CD4-positive, alpha-beta memory T cell (primary cell): ENCODE data around the gene CCR8. TPM values are rescaled to one million over a fixed set of nuclear protein-coding genes. Genes with fewer than 3 reads are reported as not detected.
A peak's percentile ranks its signal among the peaks of the same experiment; 100 is the strongest.

Source experiments
- CTCF ChIA-PET: fragments of 350-600 bp; sonication (Branson Sonifier 250); formaldehyde crosslinking; loops from one replicate; lab custom pipeline; 2021; ENCODE audit warnings: inconsistent platforms; ENCODE audit not compliant: partially characterized antibody; lab: Charles Lee
- POLR2A ChIA-PET: fragments of 350-600 bp; sonication (Branson Sonifier 250); formaldehyde crosslinking; loops from one replicate; lab custom pipeline; 2021; ENCODE audit not compliant: partially characterized antibody; lab: Charles Lee
- DNase-seq, 5 donors: peaks; one replicate each; pipeline versions ENCODE4 v3.0.0 to v3.0.0-alpha.2; 2020 to 2022; ENCODE audit warnings: mixed read lengths in 1 of 5
- H3K27ac ChIP-seq: one replicate; pipeline ENCODE4 v1.7.0; 2013; ENCODE audit warnings: low read depth, low read length
- H3K27me3 ChIP-seq: 2 replicates; pipeline ENCODE4 v1.7.0; 2013; ENCODE audit warnings: mild to moderate bottlenecking, low read length, moderate library complexity; ENCODE audit not compliant: insufficient read depth
- H3K36me3 ChIP-seq: 2 replicates; pipeline ENCODE4 v1.7.0; 2013; ENCODE audit warnings: mild to moderate bottlenecking, low read length, moderate library complexity; ENCODE audit not compliant: insufficient read depth
- H3K4me1 ChIP-seq: 2 replicates; pipeline ENCODE4 v1.7.0; 2013; ENCODE audit warnings: mild to moderate bottlenecking, low read length, moderate library complexity; ENCODE audit not compliant: insufficient read depth
- H3K4me3 ChIP-seq, 2 donors: one replicate each; pipeline ENCODE4 v1.7.0; 2013; ENCODE audit warnings: low read length in 2 of 2, mild to moderate bottlenecking in 1 of 2
- H3K9me3 ChIP-seq, 2 donors: one replicate each; pipeline ENCODE4 v1.7.0; 2013; ENCODE audit warnings: low read length in 2 of 2, control low read depth in 1 of 2; ENCODE audit not compliant: control insufficient read depth in 1 of 2
- H3K27ac Mint-ChIP-seq, 7 donors: one replicate each; pipeline ENCODE4 v1.8.0; 2020 to 2021; ENCODE audit warnings: mixed read lengths in 7 of 7, mild to moderate bottlenecking in 6 of 7, inconsistent platforms in 3 of 7, moderate library complexity in 3 of 7
- H3K27me3 Mint-ChIP-seq, 2 donors: one replicate each; pipeline ENCODE4 v1.8.0; 2020 to 2021; ENCODE audit warnings: mixed read lengths in 2 of 2
- H3K36me3 Mint-ChIP-seq, 2 donors: one replicate each; pipeline ENCODE4 v1.8.0; 2020 to 2021; ENCODE audit warnings: mixed read lengths in 2 of 2, inconsistent platforms in 1 of 2, mild to moderate bottlenecking in 1 of 2
- H3K4me1 Mint-ChIP-seq, 4 donors: one replicate each; pipeline ENCODE4 v1.8.0; 2020 to 2021; ENCODE audit warnings: mixed read lengths in 4 of 4, mild to moderate bottlenecking in 1 of 4
- H3K4me3 Mint-ChIP-seq, 8 donors: one replicate each; pipeline ENCODE4 v1.8.0; 2020 to 2021; ENCODE audit warnings: mixed read lengths in 8 of 8, mild to moderate bottlenecking in 7 of 8, moderate library complexity in 6 of 8, inconsistent platforms in 3 of 8
- H3K9me3 Mint-ChIP-seq, 8 donors: one replicate each; pipeline ENCODE4 v1.8.0; 2020 to 2021; ENCODE audit warnings: mixed read lengths in 8 of 8, mild to moderate bottlenecking in 5 of 8, inconsistent platforms in 3 of 8, moderate library complexity in 1 of 8
- intact Hi-C: fragments of 100-400 bp; cut with micrococcal nuclease; formaldehyde crosslinking; loops from one replicate; pipeline ENCODE4 v1.15.1; 2023
- polyA plus RNA-seq, 2 donors: library from polyadenylated mRNA; unstranded; fragments of 300-500 nt; fragmentation: Illumina TruSeq; gene quantifications; one replicate each; pipeline ENCODE4 v1.2.3, GENCODE V29; 2021
- total RNA-seq, 2 experiments: library from RNA; stranded (reverse); gene quantifications; one replicate each; pipeline ENCODE4 v1.2.3, GENCODE V29; 2021

Gene CCR8, protein sequence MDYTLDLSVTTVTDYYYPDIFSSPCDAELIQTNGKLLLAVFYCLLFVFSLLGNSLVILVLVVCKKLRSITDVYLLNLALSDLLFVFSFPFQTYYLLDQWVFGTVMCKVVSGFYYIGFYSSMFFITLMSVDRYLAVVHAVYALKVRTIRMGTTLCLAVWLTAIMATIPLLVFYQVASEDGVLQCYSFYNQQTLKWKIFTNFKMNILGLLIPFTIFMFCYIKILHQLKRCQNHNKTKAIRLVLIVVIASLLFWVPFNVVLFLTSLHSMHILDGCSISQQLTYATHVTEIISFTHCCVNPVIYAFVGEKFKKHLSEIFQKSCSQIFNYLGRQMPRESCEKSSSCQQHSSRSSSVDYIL
- total RNA-seq (1 to 10 TPM; 5.3 to 6.9 TPM), polyA plus RNA-seq (10 to 100 TPM in 1 of 2 donors, 1 to 10 TPM in 1; 5.6 to 12.3 TPM)

DNA sequence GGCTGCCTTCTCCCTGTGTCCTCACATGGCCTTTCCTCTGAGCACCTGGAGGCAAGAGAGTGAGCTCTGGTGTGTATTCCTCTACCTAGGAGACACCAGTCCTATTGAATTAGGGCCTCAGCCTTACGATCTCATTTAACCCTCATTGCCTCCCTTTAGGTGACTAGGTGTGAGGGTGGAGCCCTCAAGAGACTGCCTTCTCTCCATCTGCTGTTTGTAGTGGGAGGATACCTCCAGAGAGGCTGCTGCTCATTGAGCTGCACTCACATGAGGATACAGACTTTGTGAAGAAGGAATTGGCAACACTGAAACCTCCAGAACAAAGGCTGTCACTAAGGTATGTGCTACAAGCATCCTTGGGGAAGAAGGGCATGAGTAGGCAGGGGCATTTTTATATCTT is at the start of gene CCR8:
CCR8 (plus strand) TSS at position 217 of the 400 bp plus-strand sequence. CDS start 2,623 bp downstream, outside the sequence.
- no peaks in the 10 kb centered on the region for H3K27me3 Mint-ChIP-seq
- H3K4me1 Mint-ChIP-seq, result peaks cover 26 to 73% (median 40%) of the 10 kb centered on the region in 4 donors
- no peaks in the 10 kb centered on the region for H3K36me3 ChIP-seq
- ChIA-PET POLR2A (no interaction called here), CTCF (interaction anchor here (1.0 to 1.7 kb wide), 3 partner anchors 37 to 49 kb away, joined by 3 to 5 read pairs (median 4); no protein-coding TSS in a partner anchor)
- H3K4me3 Mint-ChIP-seq, result peak within 1 kb of the TSS; percentile 75 to 94 (median 87)
- peaks cover 38% of the 10 kb centered on the region for H3K4me1 ChIP-seq
- H3K4me3 ChIP-seq, result peak within 1 kb of the TSS in 1 of 2 donors; percentile 22
- peak in 3 of 5 donors; percentile 16 to 42 (median 16) for DNase-seq
- peaks cover 0 to 14% of the 10 kb centered on the region in 2 donors for H3K36me3 Mint-ChIP-seq
- H3K27ac ChIP-seq, result peak within 1 kb of the TSS; percentile 62
- H3K27me3 ChIP-seq, result no peaks in the 10 kb centered on the region
- H3K9me3 Mint-ChIP-seq, result peaks cover 0 to 4% (median 0%) of the 10 kb centered on the region in 8 donors
- intact Hi-C loops, result loop anchor here (2.0 kb wide), 1 partner anchor 15 kb away; no protein-coding TSS in a partner anchor
- H3K27ac Mint-ChIP-seq, result peak within 1 kb of the TSS; percentile 80 to 96 (median 92)
- no peaks in the 10 kb centered on the region for H3K9me3 ChIP-seq

- ChIA-PET CTCF (interaction anchor here (1.1 to 18.4 kb wide), 6 partner anchors 8 to 152 kb away, joined by 4 to 427 read pairs (median 22); partner anchors contain the start of gene XIRP1), POLR2A (interaction anchor here (0.9 to 1.7 kb wide), 3 partner anchors 8 to 45 kb away, joined by 3 to 4 read pairs (median 4); no protein-coding TSS in a partner anchor)
- no peak within 1 kb of the TSS for H3K27ac ChIP-seq
- intact Hi-C loops, result no loop called here
- peaks cover 22% of the 10 kb centered on the region for H3K4me1 ChIP-seq
- H3K36me3 ChIP-seq, result no peaks in the 10 kb centered on the region
- Mint-ChIP-seq H3K27me3 (peaks cover 0 to 3% of the 10 kb centered on the region in 2 donors), H3K4me3 (peak within 1 kb of the TSS in 5 of 8 donors; percentile 33 to 80 (median 56)), H3K4me1 (peaks cover 23 to 40% (median 31%) of the 10 kb centered on the region in 4 donors), H3K9me3 (no peaks in the 10 kb centered on the region), H3K27ac (peak within 1 kb of the TSS in 3 of 7 donors; percentile 52 to 85 (median 56)), H3K36me3 (no peaks in the 10 kb centered on the region)
- H3K27me3 ChIP-seq, result no peaks in the 10 kb centered on the region
- no peak within 1 kb of the TSS for H3K4me3 ChIP-seq
- DNase-seq, result no peak
- H3K9me3 ChIP-seq, result no peaks in the 10 kb centered on the region
These were observed 49.6 kb upstream of the CCR8 start, which contains the start of gene CX3CR1 for GRCh38 chr3:39279745-39280517. Gene CX3CR1 (minus strand): TSS chr3:39280036. CDS start chr3:39266509, 13,527 bp downstream.

- DNase-seq, result no peak
- Mint-ChIP-seq H3K4me1 (peaks cover 23 to 41% (median 31%) of the 10 kb centered on the region in 4 donors), H3K27ac (peak overlapping the region in 1 of 7 donors; percentile 30), H3K27me3 (peaks cover 0 to 3% of the 10 kb centered on the region in 2 donors), H3K36me3 (no peaks in the 10 kb centered on the region), H3K9me3 (no peaks in the 10 kb centered on the region), H3K4me3 (peak overlapping the region in 1 of 8 donors; percentile 80)
- POLR2A ChIA-PET, result interaction anchor here (1.7 kb wide), 1 partner anchor 46 kb away, joined by 4 read pairs; no protein-coding TSS in a partner anchor
- peaks cover 22% of the 10 kb centered on the region for H3K4me1 ChIP-seq
- no peaks in the 10 kb centered on the region for H3K27me3 ChIP-seq
- CTCF ChIA-PET, result interaction anchor here (1.1 to 18.4 kb wide), 6 partner anchors 8 to 153 kb away, joined by 4 to 427 read pairs (median 22); partner anchors contain the start of gene XIRP1
- H3K4me3 ChIP-seq, result no peak overlapping the region
- no peaks in the 10 kb centered on the region for H3K9me3 ChIP-seq
- no peaks in the 10 kb centered on the region for H3K36me3 ChIP-seq
- H3K27ac ChIP-seq, result no peak overlapping the region
- intact Hi-C loops, result no loop called here
These were observed 48.9 kb upstream of the CCR8 start for GRCh38 chr3:39280571-39280970.

DNA sequence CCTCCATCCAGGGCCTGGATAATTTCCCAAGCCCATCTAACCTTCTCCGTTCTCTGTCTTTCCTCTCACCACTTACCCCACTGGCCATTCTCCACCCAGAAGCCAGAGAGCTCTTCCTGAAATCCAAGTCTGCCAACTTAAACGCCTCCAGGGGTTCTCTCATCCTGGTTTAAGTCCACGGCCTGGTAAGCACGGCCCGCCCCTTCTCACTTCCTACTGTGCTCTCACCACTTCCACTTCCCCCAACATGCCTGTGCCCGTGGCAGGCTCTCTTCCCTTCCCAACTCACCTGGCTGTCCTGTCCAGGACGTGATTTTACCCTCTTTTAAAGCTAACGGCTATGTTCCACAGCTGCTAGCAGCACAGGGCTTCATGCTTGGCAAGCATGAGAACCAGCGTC is 48.0 kb upstream of the CCR8 start:
- Mint-ChIP-seq H3K9me3 (no peaks in the 10 kb centered on the region), H3K27me3 (no peaks in the 10 kb centered on the region), H3K36me3 (no peaks in the 10 kb centered on the region), H3K4me3 (peak overlapping the region in 2 of 8 donors; percentile 36 to 73), H3K4me1 (peaks cover 19 to 38% (median 26%) of the 10 kb centered on the region in 4 donors), H3K27ac (peak overlapping the region in 5 of 7 donors; percentile 54 to 78 (median 70))
- Histone ChIP-seq H3K4me1 (peaks cover 18% of the 10 kb centered on the region), H3K27me3 (no peaks in the 10 kb centered on the region), H3K4me3 (no peak overlapping the region), H3K36me3 (no peaks in the 10 kb centered on the region), H3K27ac (no peak overlapping the region), H3K9me3 (no peaks in the 10 kb centered on the region)
- CTCF ChIA-PET, result interaction anchor here (1.8 to 18.4 kb wide), 4 partner anchors 12 to 157 kb away, joined by 4 to 471 read pairs (median 266); partner anchors contain the start of gene XIRP1
- DNase-seq, result no peak
- POLR2A ChIA-PET, result interaction anchor here (0.7 kb wide), 1 partner anchor 155 kb away, joined by 3 read pairs; no protein-coding TSS in a partner anchor
- intact Hi-C loops, result no loop called here

- H3K9me3 Mint-ChIP-seq, result no peaks in the 10 kb centered on the region
- no peaks in the 10 kb centered on the region for H3K27me3 Mint-ChIP-seq
- peaks cover 13% of the 10 kb centered on the region for H3K4me1 ChIP-seq
- ChIA-PET POLR2A (no interaction called here), CTCF (interaction anchor here (1.8 to 18.4 kb wide), 4 partner anchors 11 to 157 kb away, joined by 4 to 471 read pairs (median 266); partner anchors contain the start of gene XIRP1)
- peaks cover 18 to 33% (median 21%) of the 10 kb centered on the region in 4 donors for H3K4me1 Mint-ChIP-seq
- H3K27ac Mint-ChIP-seq, result peak overlapping the region in 1 of 7 donors; percentile 70
- intact Hi-C loops, result no loop called here
- no peaks in the 10 kb centered on the region for H3K36me3 ChIP-seq
- H3K36me3 Mint-ChIP-seq, result no peaks in the 10 kb centered on the region
- H3K9me3 ChIP-seq, result no peaks in the 10 kb centered on the region
- no peak overlapping the region for H3K27ac ChIP-seq
- H3K4me3 ChIP-seq, result no peak overlapping the region
- DNase-seq, result no peak
- no peaks in the 10 kb centered on the region for H3K27me3 ChIP-seq
- no peak overlapping the region for H3K4me3 Mint-ChIP-seq
These were observed 47.5 kb upstream of the CCR8 start for GRCh38 chr3:39282057-39282456.

GRCh38 chr3:39284457-39284881 is 45.0 kb upstream of the CCR8 start:
- ChIA-PET POLR2A (no interaction called here), CTCF (interaction anchor here (10.9 to 18.4 kb wide), 3 partner anchors 9 to 160 kb away, joined by 106 to 471 read pairs (median 427); partner anchors contain the start of gene XIRP1)
- Mint-ChIP-seq H3K4me1 (peaks cover 19 to 37% (median 28%) of the 10 kb centered on the region in 4 donors), H3K4me3 (peak overlapping the region in 7 of 8 donors; percentile 37 to 58 (median 50)), H3K27me3 (no peaks in the 10 kb centered on the region), H3K27ac (peak overlapping the region in 4 of 7 donors; percentile 20 to 75 (median 59)), H3K36me3 (no peaks in the 10 kb centered on the region), H3K9me3 (no peaks in the 10 kb centered on the region)
- no peak for DNase-seq
- Histone ChIP-seq H3K4me1 (peaks cover 13% of the 10 kb centered on the region), H3K4me3 (no peak overlapping the region), H3K36me3 (no peaks in the 10 kb centered on the region), H3K27ac (no peak overlapping the region), H3K27me3 (no peaks in the 10 kb centered on the region), H3K9me3 (no peaks in the 10 kb centered on the region)
- intact Hi-C loops, result no loop called here
